ENCODE results near the gene U2AF2. TPM values are rescaled to one million over a fixed set of nuclear protein-coding genes. Genes with fewer than 3 reads are reported as not detected.

U2AF2 gene
- total RNA-seq, 4 donors from 2014 or later, result 85.0 to 112 (median 99.7) TPM

GRCh38 chr19:55671054-55671378, 16.2 kb downstream of the U2AF2 start:
- peaks cover 41 to 84% (median 48%) of the 10 kb centered on the region in 3 donors for H3K36me3 ChIP-seq
- no peaks in the 10 kb centered on the region for H3K27me3 ChIP-seq
- intact Hi-C loops (cut with DNase I), result no loop called here
- no peak overlapping the region for H3K4me3 ChIP-seq
- peaks cover 13 to 63% (median 18%) of the 10 kb centered on the region in 3 donors for H3K4me1 ChIP-seq
- no peak overlapping the region for H3K27ac ChIP-seq
- TF ChIP-seq POLR2A (IDR thresholded peaks at IDR 0.05) (no peak), CTCF (IDR thresholded peaks at IDR 0.05) (no peak)
- H3K9me3 ChIP-seq, result no peaks in the 10 kb centered on the region
- DNase-seq, result no peak
- 50 to 60% methylated on average over 2 of the region's 2 CpGs for WGBS, 2 donors

- TF ChIP-seq CTCF (IDR thresholded peaks at IDR 0.05), result no peak
- no peak for TF ChIP-seq POLR2A (IDR thresholded peaks at IDR 0.05)
- Histone ChIP-seq H3K9me3 (no peaks in the 10 kb centered on the region), H3K4me3 (no peak overlapping the region), H3K36me3 (peaks cover 28 to 70% (median 34%) of the 10 kb centered on the region in 3 donors), H3K27ac (no peak overlapping the region), H3K27me3 (no peaks in the 10 kb centered on the region), H3K4me1 (peaks cover 27 to 67% (median 31%) of the 10 kb centered on the region in 3 donors)
- intact Hi-C loops (cut with DNase I), result no loop called here
- no peak for DNase-seq
- 82 to 83% methylated on average over 5 of the region's 5 CpGs for WGBS, 2 donors
Observed at GRCh38 chr19:55672418-55672817, 17.6 kb downstream of the U2AF2 start.

- DNase-seq, result no peak
- H3K9me3 ChIP-seq, result no peaks in the 10 kb centered on the region
- H3K4me3 ChIP-seq, result no peak overlapping the region
- H3K27me3 ChIP-seq, result no peaks in the 10 kb centered on the region
- H3K27ac ChIP-seq, result peak overlapping the region in 2 of 4 donors; percentile 14 to 93
- H3K4me1 ChIP-seq, result peaks cover 32 to 67% (median 33%) of the 10 kb centered on the region in 3 donors
- intact Hi-C loops (cut with DNase I), result no loop called here
- WGBS, 2 donors, result 68 to 73% methylated on average over 7 to 9 of the region's 9 CpGs
- H3K36me3 ChIP-seq, result peaks cover 26 to 70% (median 27%) of the 10 kb centered on the region in 3 donors
- TF ChIP-seq CTCF (IDR thresholded peaks at IDR 0.05) (no peak), POLR2A (IDR thresholded peaks at IDR 0.05) (no peak)
Observed at GRCh38 chr19:55673465-55673864, 18.6 kb downstream of the U2AF2 start.

GRCh38 chr19:55673889-55674288, 19.1 kb downstream of the U2AF2 start:
- H3K4me3 ChIP-seq, result no peak overlapping the region
- no peak for DNase-seq
- 94 to 100% methylated on average over 1 to 2 of the region's 15 CpGs for WGBS, 2 donors
- no peaks in the 10 kb centered on the region for H3K27me3 ChIP-seq
- no peaks in the 10 kb centered on the region for H3K9me3 ChIP-seq
- no peak for TF ChIP-seq POLR2A (IDR thresholded peaks at IDR 0.05)
- no peak for TF ChIP-seq CTCF (IDR thresholded peaks at IDR 0.05)
- peak overlapping the region in 3 of 4 donors; percentile 14 to 93 (median 82) for H3K27ac ChIP-seq
- H3K36me3 ChIP-seq, result peaks cover 26 to 70% (median 27%) of the 10 kb centered on the region in 3 donors
- intact Hi-C loops (cut with DNase I), result no loop called here
- peaks cover 32 to 69% (median 33%) of the 10 kb centered on the region in 3 donors for H3K4me1 ChIP-seq

GRCh38 chr19:55674459-55674840, 19.6 kb downstream of the U2AF2 start:
- no peak for DNase-seq
- peak overlapping the region; percentile 61 to 100 (median 78) for H3K4me3 ChIP-seq
- H3K9me3 ChIP-seq, result no peaks in the 10 kb centered on the region
- H3K27ac ChIP-seq, result peak overlapping the region; percentile 82 to 96 (median 92)
- intact Hi-C loops (cut with DNase I), result no loop called here
- H3K36me3 ChIP-seq, result peaks cover 25 to 70% (median 27%) of the 10 kb centered on the region in 3 donors
- TF ChIP-seq POLR2A (IDR thresholded peaks at IDR 0.05) (no peak), CTCF (IDR thresholded peaks at IDR 0.05) (no peak)
- WGBS, 2 donors, result 32 to 39% methylated on average over 7 to 11 of the region's 17 CpGs
- H3K4me1 ChIP-seq, result peaks cover 32 to 75% (median 36%) of the 10 kb centered on the region in 3 donors
- no peaks in the 10 kb centered on the region for H3K27me3 ChIP-seq

Measured in esophagus squamous epithelium (tissue), 5 donors.